ENCODE data around the gene SPHK1.
A peak's percentile ranks its signal among the peaks of the same experiment; 100 is the strongest.
"Not testable (repeated sequence)": the region's sequence is repeated elsewhere in the genome, so short reads cannot be mapped to it uniquely, and the experiment has no call there.

SPHK1 gene

GRCh38 chr17:76345377-76345974, 38.9 kb upstream of the SPHK1 start:
- DNase-seq (ENCODE audit: low read depth in 2 of 2) = no peak
- H3K4me3 ChIP-seq (replicated peaks in 1 of 2; ENCODE audit: low read depth in 2 of 2, low read length in 2 of 2) = no peak overlapping the region
- no peak for TF ChIP-seq CTCF (IDR thresholded peaks at IDR 0.05; ENCODE audit: low read depth, low read length)

DNA sequence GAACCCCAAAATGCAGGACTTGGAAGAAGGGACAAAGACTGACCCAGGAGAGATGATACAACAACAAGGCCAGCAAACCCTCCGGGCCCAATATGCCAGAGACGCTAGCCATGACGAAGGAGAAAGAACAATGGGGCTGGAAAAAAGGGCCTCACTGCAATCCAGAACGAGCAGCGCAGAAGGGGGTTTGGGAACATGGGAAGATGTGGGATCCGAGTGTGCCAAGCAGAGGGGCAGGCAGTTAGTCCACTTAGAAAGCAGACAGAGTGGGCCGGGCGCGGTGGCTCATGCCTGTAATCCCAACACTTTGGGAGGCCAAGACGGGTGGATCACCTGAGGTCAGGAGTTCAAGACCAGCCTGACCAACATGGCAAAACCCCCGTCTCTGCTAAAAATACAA, 37.5 kb upstream of the SPHK1 start:
- DNase-seq (ENCODE audit: low read depth in 2 of 2); H3K4me3 ChIP-seq (replicated peaks in 1 of 2; ENCODE audit: low read depth in 2 of 2, low read length in 2 of 2): not testable (repeated sequence)

DNA sequence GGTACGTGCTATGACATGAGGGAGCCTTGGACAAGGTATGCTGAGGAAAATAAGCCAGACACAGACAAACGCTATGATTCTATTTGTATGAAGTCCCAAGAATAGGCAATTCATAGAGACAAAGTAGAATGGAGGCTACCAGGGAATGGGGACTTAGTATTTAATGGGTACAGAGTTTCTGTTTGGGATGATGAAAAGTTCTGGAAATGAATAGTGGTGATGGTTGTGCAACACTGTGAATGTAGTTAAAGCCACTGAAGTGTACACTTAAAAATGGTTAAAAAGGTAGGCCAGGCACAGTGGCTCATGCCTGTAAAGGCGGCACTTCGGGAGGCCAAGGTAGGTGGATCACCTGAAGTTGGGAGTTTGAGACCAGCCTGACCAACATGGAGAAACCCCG, 33.9 kb upstream of the SPHK1 start:
- no peak overlapping the region for H3K4me3 ChIP-seq (replicated peaks in 1 of 2; ENCODE audit: low read depth in 2 of 2, low read length in 2 of 2)
- TF ChIP-seq CTCF (IDR thresholded peaks at IDR 0.05; ENCODE audit: low read depth, low read length) = no peak
- no peak for DNase-seq (ENCODE audit: low read depth in 2 of 2)

- no peak for DNase-seq (ENCODE audit: low read depth in 2 of 2)
- H3K4me3 ChIP-seq (replicated peaks in 1 of 2; ENCODE audit: low read depth in 2 of 2, low read length in 2 of 2) = no peak overlapping the region
- no peak for TF ChIP-seq CTCF (IDR thresholded peaks at IDR 0.05; ENCODE audit: low read depth, low read length)
These were observed 32.8 kb upstream of the SPHK1 start for GRCh38 chr17:76351526-76352071.

GRCh38 chr17:76353004-76353598, 31.3 kb upstream of the SPHK1 start:
- no peak for TF ChIP-seq CTCF (IDR thresholded peaks at IDR 0.05; ENCODE audit: low read depth, low read length)
- no peak for DNase-seq (ENCODE audit: low read depth in 2 of 2)
- peak overlapping the region; percentile 84 for H3K4me3 ChIP-seq (replicated peaks in 1 of 2; ENCODE audit: low read depth in 2 of 2, low read length in 2 of 2)

GRCh38 chr17:76353599-76354316, 30.7 kb upstream of the SPHK1 start, which contains the start of gene PRPSAP1:
Gene PRPSAP1, minus strand, starts transcription at chr17:76353916. Its CDS starts 213 bp downstream, at chr17:76353703.
- peak within 1 kb of the TSS; percentile 84 for H3K4me3 ChIP-seq (replicated peaks in 1 of 2; ENCODE audit: low read depth in 2 of 2, low read length in 2 of 2)
- TF ChIP-seq CTCF (IDR thresholded peaks at IDR 0.05; ENCODE audit: low read depth, low read length) = peak; percentile 56
- peak; percentile 95 to 96 for DNase-seq (ENCODE audit: low read depth in 2 of 2)

DNA sequence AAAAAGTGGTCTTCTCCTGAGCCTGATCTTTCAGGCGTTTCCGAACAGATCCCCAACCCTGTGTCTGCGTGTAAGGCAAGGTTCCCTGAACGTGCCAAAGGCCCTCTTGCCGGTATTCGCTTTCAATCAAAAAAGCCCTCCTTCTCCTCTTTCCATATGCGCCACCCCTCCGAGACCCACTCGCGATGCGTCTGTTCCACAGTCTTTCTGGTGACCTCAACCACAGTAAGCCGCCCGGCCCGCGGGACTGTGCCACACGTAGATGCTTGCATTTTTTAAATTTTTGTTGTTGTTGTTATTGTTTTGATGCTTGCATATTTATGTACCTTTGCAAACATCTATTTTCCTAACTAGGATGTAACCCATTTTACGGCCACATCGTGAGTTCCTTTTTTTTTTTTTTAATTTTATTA, 30.1 kb upstream of the SPHK1 start:
- H3K4me3 ChIP-seq (replicated peaks in 1 of 2; ENCODE audit: low read depth in 2 of 2, low read length in 2 of 2) = peak overlapping the region; percentile 84
- no peak for DNase-seq (ENCODE audit: low read depth in 2 of 2)
- TF ChIP-seq CTCF (IDR thresholded peaks at IDR 0.05; ENCODE audit: low read depth, low read length) = no peak

Measured in cardiac fibroblast (primary cell).